NCI-H345 treated with DMSO at 0.1 percent for 48 hours (cell line): ENCODE measurements around the gene SERPINB1.

ENCODE experiments used
- DNase-seq: peaks from one replicate; lab custom pipeline; 2025; ENCODE audit not compliant: unreplicated experiment; lab: John Stamatoyannopoulos, UW

SERPINB1 gene

DNA sequence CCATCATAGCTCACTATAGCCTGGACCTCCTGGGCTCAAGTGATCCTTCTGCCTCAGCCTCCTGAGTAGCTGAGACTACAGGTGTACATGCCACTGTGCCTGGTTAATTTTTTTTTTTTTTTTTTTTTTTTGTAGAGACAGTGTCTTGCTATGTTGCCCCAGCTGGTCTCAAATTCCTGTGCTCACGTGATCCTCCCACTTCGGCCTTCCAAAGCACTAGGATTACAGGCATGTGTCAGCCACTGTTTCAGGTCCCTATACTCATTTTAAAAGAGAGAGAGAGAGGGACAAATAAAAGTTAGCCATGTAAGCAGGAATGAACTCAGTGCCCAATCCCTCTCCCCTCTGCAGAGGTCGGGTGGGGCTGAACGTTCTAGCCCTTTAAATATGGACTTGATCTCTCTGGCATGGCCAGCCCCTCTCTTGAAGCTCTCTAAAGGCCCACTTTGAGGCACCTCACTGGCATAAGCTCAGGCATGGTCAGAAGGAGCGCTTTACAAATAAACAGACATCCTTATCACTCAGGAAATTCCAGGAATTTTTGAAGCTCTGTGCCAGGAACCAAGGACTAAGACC, 9.0 kb upstream of the SERPINB1 start:
- DNase-seq = no peak

DNA sequence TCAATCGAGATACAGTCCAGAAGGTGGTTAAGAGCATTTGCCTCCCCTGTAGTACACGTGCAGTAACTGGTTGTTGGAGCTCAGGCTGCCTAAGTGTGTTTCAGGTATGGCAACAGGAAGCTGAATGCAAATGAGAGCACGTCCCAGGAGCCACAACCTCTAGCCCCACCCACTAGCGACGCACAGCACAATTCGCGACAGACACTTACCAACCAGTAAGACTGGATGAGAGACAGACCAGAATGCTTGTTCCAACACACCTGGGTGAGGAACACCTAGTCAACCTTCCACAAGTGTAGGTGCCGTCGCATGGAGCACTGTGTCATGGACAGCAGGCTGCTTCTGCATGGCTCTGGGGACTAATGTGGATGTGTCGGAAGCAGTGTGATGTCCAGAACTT, 7.2 kb upstream of the SERPINB1 start:
- no peak for DNase-seq

GRCh38 chr6:2845880-2846208, 4.2 kb upstream of the SERPINB1 start:
- DNase-seq = no peak

GRCh38 chr6:2844008-2844407, 2.3 kb upstream of the SERPINB1 start:
- DNase-seq = no peak

DNA sequence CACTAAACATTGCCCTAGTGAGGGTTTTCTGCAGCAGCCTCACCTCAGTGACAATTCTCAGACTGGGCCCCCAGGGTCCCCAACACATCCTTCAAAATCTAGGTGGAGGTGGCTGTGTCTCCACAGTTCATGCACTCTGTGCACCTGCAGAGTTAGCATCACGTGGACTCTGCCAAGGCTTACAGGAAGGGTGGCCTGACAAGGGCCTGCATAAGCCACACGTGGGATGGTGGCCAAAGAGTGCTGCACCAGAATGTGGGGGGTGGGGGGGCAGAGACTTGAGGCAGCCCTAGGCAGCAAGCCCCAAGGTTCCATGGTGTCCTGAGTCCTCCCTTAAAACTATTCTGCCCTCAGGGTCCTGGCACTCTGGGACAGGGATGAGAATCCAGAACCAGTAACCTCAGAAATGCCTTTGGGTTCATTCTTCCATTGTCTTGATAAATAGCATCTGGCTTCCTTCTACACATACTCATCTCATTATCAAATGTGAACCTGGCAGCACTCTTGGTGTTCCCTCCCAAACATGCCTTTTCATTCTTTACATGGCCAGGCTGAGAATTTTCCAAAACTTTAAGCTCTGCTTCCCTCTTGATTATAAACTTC, 1.6 kb upstream of the SERPINB1 start:
- no peak for DNase-seq

GRCh38 chr6:2842139-2842552, 483 bp upstream of the SERPINB1 start:
- no peak for DNase-seq

GRCh38 chr6:2840749-2841061, 958 bp downstream of the SERPINB1 start:
- no peak for DNase-seq

DNA sequence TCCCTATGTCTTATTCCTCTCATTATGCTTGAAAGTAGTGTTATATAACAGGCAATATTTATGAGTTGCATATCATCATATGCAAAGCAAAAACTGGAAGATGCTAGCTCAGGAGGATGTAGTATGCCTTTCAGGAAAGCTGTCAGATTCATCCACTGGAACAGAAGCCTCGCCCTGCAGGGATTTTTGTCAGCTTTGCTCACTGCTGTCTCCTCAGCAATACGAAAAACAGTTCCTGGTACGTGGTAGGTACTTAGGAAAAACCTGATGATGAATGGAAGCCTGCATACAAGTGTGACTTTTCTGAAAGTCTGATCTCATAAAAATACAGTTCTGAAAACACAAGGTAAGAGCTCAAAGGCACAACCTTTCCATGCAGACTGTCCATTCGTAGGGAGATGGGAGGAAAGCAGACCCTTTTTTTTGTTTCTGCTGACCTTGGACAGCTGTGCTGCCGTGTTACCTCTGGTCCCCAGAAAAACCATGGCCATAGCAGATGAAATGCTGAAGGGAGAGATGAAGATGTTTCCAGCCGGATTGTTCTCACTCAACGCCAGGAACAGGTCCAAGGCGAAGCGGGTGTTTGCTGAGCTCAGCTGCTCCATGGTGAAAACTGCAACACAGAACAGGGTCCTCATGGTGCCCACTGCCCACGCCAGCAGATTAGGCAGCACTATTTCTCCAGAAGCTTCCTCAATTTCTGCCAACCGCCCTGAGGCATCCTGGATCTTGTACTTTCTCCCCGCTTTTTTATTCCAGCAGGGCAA, 1.5 kb downstream of the SERPINB1 start:
- no peak for DNase-seq

DNA sequence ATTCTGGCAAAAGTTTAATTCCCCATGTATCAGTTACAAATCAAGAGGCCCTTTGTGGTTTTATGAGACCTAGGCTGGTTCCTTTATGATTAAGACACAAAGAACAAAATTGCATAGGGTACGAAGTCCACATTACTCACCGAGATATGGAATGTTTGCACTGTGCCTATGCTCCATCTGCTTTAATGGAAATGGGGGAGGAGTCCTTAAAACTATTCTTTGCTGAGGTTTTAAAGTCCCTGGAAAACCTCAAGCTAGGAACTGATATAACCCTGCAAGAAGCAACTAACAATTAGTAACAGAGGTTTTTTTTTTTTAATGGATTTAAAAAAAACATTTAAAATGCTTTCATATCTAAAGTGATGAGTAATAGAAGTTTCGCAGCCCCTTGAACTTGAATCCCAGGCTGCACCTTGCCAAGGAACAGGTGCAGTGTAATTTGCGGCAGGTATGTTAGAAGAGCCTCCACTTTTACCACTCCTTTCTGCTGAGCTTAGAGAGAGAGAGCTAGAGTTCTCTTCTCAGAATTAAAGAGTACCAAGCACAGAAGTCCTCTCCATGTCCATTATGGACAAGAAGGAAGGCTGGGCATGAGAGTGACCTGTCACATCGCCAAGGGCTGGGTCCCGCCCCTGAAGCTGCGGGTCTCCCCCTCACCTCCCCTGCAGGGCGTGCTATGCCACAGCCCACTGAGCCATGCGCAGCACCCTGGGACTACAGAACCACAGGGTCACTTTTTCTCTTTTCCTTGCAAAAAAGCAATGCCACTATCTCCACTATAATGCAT, 2.3 kb downstream of the SERPINB1 start:
- no peak for DNase-seq

DNA sequence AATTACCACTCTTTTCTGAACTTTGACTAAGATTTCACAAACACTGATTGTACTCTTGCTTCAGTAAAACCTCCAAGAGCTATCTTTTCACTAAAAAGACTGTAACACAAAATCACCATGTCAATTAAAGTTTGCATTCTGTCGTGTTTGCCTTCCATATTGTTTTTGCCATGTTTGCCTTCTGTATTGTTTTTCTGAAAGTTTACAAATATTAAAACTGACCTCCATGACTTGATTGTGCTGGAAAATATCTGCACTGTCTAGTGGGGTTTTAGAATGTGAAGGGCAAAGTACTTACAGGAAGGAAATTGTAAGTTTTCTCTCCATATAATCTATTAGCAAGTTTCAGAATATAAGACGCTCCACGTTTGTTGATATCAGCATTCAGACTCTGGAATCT, 3.4 kb downstream of the SERPINB1 start:
- DNase-seq = no peak

GRCh38 chr6:2834262-2834661, 7.4 kb downstream of the SERPINB1 start:
- no peak for DNase-seq

DNA sequence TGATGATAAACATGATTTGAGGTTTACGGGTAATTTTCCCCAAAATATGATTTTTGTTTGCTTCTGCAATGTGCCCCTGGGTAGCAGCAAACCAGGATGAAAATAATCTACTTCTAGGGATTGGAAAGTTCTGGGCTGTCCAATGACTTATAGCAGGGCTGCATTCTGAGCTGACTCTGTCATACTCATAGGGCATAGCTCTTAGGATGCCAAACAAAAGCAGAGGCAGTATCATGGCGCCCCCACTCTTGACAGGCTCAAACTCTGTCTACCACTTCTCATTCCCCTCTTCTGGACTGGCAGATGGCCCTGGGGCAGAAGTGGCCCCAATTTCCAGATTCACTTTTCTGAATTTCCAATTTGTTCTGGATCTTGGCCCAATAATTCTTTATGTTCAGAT, 10.3 kb downstream of the SERPINB1 start:
- DNase-seq = no peak

DNA sequence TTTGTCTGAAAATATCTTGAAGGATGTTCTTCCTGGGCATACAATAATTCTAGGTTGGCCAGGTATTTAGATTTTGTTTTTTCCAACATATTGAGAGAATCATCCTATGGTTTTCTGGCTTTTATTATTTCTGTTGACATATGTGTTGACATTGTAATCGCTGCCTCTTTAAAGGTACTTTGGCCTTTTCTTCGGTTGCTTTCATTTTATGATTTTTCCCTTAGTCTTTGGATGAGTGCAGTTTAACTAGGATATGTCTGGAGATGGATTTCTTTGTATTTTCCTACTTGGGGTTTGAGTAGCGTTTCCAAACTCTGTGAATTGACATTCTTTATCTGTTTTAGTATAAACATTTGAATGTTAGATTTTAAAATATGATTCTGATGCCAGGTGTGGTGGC, 11.5 kb downstream of the SERPINB1 start:
- no peak for DNase-seq

DNA sequence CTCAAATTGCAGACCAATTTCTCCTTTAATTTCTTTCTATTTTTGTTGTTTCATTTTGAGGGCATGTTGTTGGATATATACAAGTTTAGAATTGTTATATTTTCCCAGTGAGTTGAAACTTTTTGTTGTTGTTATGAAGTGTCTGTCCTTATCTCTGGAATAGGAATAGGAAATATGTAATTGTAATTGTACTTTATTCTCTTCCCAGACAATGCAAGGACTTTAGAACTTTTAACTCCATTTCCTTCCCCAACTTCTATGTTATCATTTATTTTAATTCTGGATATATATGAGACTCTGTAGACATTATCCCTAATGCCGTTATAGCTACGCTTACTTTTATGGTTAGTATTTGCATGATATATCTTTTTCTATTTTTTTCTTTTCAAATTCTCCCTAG, 12.4 kb downstream of the SERPINB1 start:
- DNase-seq = no peak

DNA sequence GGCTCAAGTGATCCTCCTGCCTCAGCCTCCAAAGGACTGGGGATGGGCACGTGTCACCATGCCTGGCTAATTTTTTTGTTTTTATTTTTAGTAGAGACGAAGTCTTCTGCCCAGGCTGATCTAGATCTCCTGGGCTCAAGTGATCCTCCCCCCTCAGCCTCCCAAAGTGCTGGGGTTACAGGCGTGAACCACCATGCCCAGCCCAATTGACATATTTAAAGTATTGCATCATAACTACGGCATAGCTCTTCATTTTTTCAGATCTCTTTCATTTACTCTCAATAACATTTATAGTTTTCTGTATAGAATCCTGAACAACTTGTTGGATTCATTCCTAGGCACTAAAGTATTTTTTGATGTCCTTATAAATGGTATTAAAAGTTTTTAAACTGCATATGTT, 13.0 kb downstream of the SERPINB1 start:
- DNase-seq = no peak

DNA sequence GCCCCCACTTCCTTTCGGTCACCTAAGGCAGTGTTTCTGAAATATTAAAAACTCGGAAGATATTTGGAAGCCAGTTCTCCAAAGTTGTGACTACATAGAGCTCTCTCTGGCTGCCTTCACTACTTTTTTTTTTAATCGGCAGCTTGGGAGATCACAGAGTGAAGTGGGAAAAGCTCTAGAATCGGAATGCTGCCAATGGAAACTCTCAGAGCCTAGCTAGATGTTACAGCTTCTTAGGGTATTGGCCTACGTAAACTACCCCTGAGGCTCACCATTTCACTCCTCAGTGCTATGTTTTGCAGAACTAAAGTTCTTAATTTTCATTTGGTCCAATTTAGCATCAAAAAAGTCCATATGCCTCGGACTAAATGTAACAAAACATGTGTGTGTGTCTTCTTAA, 14.5 kb downstream of the SERPINB1 start:
- no peak for DNase-seq

- no peak for DNase-seq
Measured at GRCh38 chr6:2826131-2826530, 15.5 kb downstream of the SERPINB1 start.

GRCh38 chr6:2823104-2823850, 18.4 kb downstream of the SERPINB1 start:
- no peak for DNase-seq

GRCh38 chr6:2821554-2821953, 20.1 kb downstream of the SERPINB1 start:
- DNase-seq = no peak

GRCh38 chr6:2820415-2820814, 21.2 kb downstream of the SERPINB1 start:
- no peak for DNase-seq

DNA sequence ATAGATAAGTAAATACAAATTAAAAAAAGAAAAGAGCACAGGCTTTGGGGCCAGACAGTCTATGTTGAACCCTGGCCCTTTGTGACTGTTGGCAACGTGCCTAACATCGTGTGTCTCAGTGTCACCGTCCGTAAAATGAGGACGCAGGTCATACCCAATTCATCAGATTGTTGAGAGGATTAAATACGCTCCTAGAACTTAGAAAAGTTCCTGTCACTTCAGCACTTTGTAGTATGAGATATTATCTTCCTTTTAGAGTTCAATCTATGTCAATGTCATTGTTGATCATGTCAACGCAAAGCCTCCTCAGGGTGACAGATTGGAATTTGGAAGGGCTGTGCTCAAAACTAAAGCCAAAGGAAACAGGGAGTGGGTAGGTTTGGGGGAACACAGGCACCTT, 21.7 kb downstream of the SERPINB1 start:
- DNase-seq = no peak
